Ovary (tissue), 3 donors: ENCODE results near the gene CCDC27.

Experiments
- CTCF ChIP-seq, 3 donors: fragments of 450-650 bp in 2 of 3; fragments of 200-600 bp in 1 of 3; IDR thresholded peaks; one replicate each; pipeline versions ENCODE4 v1.5.1 to v1.8.0; 2016 to 2022; ENCODE audit warnings: antibody characterized with exemption in 3 of 3, mild to moderate bottlenecking in 1 of 3
- EP300 ChIP-seq: sonication (generic); formaldehyde crosslinking; IDR thresholded peaks from one replicate; pipeline ENCODE4 v1.6.1; 2017; ENCODE audit warnings: antibody characterized with exemption
- POLR2A ChIP-seq: fragments of 450-650 bp; IDR thresholded peaks from one replicate; pipeline ENCODE4 v1.6.1; 2017; ENCODE audit warnings: antibody characterized with exemption, mild to moderate bottlenecking, moderate library complexity
- donor health status: DM: no; HTN: no; CAD: no.

GRCh38 chr1:3814771-3815561 is 62.7 kb downstream of the CCDC27 start:
- TF ChIP-seq EP300 (no peak), CTCF (IDR thresholded peaks at IDR 0.05) (no peak), POLR2A (no peak)
